Testis (tissue), 3 donors: Measurements from ENCODE around the gene FOXA2. TPM values are rescaled to one million over a fixed set of nuclear protein-coding genes. Genes with fewer than 3 reads are reported as not detected.
"Not testable (repeated sequence)": the region's sequence is repeated elsewhere in the genome, so short reads cannot be mapped to it uniquely, and the experiment has no call there.

ENCODE experiments used
- DNase-seq: peaks from one replicate; pipeline ENCODE4 v3.0.0-alpha.2; 2019
- H3K27ac ChIP-seq, 2 donors: fragments of 200-600 bp; sonication (generic); one replicate each; pipeline ENCODE4 v1.5.1; 2019
- H3K27me3 ChIP-seq: fragments of 200-600 bp; sonication (generic); one replicate; pipeline ENCODE4 v1.5.1; 2019
- H3K36me3 ChIP-seq: fragments of 200-600 bp; sonication (generic); one replicate; pipeline ENCODE4 v1.5.1; 2017; ENCODE audit warnings: low read depth; ENCODE audit errors: missing control alignments
- H3K4me1 ChIP-seq: fragments of 200-600 bp; sonication (generic); one replicate; pipeline ENCODE4 v1.5.1; 2019
- H3K4me3 ChIP-seq, 2 donors: fragments of 200-600 bp; sonication (generic); one replicate each; pipeline ENCODE4 v1.5.1; 2017 to 2019
- H3K9me3 ChIP-seq: fragments of 200-600 bp; sonication (generic); one replicate; pipeline ENCODE4 v1.5.1; 2017
- POLR2A ChIP-seq: fragments of 450-650 bp; IDR thresholded peaks from one replicate; pipeline ENCODE4 v1.6.1; 2017; ENCODE audit warnings: antibody characterized with exemption, mild to moderate bottlenecking, moderate library complexity
- WGBS, 2 donors: methylation state at CpG; one replicate each; pipeline ENCODE4 v1.1.5; 2018; 5-methylcytosine and 5-hydroxymethylcytosine counted together
- intact Hi-C: fragments of 100-400 bp; cut with DNase I; formaldehyde crosslinking; loops from one replicate; pipeline ENCODE4 v1.15.1; 2023; ENCODE audit warnings: low total_unique reads
- polyA plus RNA-seq: library from polyadenylated mRNA; stranded (reverse); fragments of 350-450 nt; fragmentation: Illumina TruSeq; extraction: RNeasy Lipid Tissue Mini Kit (QIAGEN cat#74804); gene quantifications from one replicate; pipeline ENCODE4 v1.2.3, GENCODE V29; 2014; ENCODE audit warnings: low read depth, low replicate concordance; ENCODE audit not compliant: insufficient read depth
- total RNA-seq, 2 donors: library from RNA; depleted of rRNA; stranded (reverse); fragments of >200 nt; gene quantifications; one replicate each; pipeline ENCODE4 v1.2.3, GENCODE V29; 2016
- TF ChIP-seq, protein P1 (sequence below), 3 experiments: fragments of 450-650 bp in 2 of 3; fragments of 200-600 bp in 1 of 3; sonication (generic) in 1 of 3; IDR thresholded peaks; one replicate each; pipeline ENCODE4 v1.5.1; 2016 to 2019; ENCODE audit warnings: antibody characterized with exemption in 3 of 3, mild to moderate bottlenecking in 2 of 3, moderate library complexity in 1 of 3

Gene FOXA2
- total and polyA plus RNA-seq, 3 donors from 2014 or later = 0.24 to 0.54 (median 0.43) TPM

DNA sequence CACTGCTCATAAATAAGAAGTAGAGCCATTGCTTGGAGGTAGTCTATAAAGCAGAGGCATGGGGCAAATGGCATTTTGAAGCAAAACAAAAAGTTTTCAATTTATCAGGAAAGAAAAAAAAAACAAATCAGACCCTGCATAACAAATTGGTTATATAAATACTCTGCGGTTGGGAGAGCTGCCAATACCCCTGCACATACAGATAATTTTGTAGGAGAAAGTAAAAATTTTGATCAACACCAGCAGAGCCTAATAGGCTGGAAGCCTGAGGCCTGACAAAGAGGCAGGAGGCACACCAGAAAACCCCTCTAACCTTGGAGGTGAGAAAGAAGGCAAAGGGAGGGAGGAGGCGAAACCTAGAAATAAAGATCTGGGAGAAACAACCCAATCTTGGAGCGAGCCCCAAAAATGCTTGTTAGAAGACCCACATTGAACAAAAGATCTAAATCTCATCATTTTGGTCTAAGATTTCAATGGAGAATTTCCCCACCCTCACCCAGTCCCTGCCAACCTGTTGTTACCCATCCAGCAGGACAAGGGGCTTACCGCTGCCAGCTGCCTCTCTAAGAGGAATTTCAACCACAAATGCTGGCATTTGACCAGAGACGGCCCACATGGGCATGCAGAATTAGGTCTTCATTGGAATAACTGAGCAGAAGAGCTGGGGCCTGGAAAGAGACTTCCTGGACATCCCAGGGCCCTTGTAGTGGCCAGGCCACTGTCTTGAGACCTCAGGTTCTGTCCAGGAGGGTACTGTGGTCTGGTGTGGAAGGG lies 28.4 kb downstream of the FOXA2 start:
- TF ChIP-seq, protein P1, sequence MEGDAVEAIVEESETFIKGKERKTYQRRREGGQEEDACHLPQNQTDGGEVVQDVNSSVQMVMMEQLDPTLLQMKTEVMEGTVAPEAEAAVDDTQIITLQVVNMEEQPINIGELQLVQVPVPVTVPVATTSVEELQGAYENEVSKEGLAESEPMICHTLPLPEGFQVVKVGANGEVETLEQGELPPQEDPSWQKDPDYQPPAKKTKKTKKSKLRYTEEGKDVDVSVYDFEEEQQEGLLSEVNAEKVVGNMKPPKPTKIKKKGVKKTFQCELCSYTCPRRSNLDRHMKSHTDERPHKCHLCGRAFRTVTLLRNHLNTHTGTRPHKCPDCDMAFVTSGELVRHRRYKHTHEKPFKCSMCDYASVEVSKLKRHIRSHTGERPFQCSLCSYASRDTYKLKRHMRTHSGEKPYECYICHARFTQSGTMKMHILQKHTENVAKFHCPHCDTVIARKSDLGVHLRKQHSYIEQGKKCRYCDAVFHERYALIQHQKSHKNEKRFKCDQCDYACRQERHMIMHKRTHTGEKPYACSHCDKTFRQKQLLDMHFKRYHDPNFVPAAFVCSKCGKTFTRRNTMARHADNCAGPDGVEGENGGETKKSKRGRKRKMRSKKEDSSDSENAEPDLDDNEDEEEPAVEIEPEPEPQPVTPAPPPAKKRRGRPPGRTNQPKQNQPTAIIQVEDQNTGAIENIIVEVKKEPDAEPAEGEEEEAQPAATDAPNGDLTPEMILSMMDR (IDR thresholded peaks at IDR 0.05) = no peak
- no peak for TF ChIP-seq POLR2A
- H3K27ac ChIP-seq = no peak overlapping the region

DNA sequence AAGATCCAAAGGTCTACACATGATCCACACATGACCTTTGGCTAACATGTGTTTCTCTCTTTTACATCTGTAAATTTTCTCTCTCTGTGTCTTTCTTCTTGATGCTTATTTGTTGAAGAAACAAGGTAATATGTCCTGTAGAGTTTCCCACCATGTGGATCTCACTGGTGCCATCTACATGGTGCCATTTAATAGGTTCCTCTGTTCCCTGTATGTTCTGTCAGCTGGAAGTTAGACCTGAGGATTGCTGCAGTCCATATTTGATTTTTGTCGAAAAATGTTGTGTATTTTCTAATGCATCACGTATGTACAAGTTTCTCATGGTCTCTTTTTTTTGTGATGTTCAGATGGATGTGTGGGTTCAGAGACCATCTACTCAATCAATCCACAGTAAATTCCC lies 30.0 kb downstream of the FOXA2 start:
- Histone ChIP-seq H3K27ac (no peak overlapping the region), H3K4me1 (no peaks in the 10 kb centered on the region), H3K36me3 (no peaks in the 10 kb centered on the region), H3K9me3 (no peaks in the 10 kb centered on the region), H3K4me3 (no peak overlapping the region), H3K27me3 (no peaks in the 10 kb centered on the region)
- DNase-seq = no peak
- TF ChIP-seq POLR2A = no peak
- TF ChIP-seq, protein P1 (IDR thresholded peaks at IDR 0.05) = no peak
- 87 to 94% methylated on average over 2 of the region's 2 CpGs for WGBS, 2 donors
- intact Hi-C loops = no loop called here

More for the DNA sequence above, 28.4 kb downstream of the FOXA2 start:
- intact Hi-C loops = no loop called here
- Histone ChIP-seq H3K9me3 (no peaks in the 10 kb centered on the region), H3K4me1 (no peaks in the 10 kb centered on the region), H3K36me3 (no peaks in the 10 kb centered on the region), H3K4me3 (no peak overlapping the region), H3K27me3 (no peaks in the 10 kb centered on the region)
- 77 to 81% methylated on average over 5 of the region's 5 CpGs for WGBS, 2 donors
- DNase-seq = no peak

DNA sequence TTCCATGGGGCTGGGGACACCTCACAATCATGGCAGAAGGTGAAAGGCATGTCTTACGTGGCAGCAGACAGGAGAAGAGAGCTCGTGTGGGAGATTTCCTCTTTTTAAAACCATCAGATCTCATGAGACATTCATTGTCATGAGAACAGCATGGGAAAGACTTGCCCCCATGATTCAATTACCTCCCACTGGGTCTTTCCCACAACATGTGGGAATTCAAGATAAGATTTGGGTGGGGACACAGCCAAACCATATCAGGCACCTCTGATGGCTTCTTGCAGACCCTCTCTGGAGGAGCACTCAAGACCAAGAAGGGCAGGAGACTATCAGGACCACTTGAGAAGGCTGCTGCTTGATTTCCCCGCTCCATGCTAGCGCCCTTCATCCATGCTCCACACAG lies 33.9 kb downstream of the FOXA2 start:
- WGBS, 2 donors = 68 to 92% methylated on average over 4 of the region's 4 CpGs
- intact Hi-C loops, H3K27ac ChIP-seq: not testable (repeated sequence)

DNA sequence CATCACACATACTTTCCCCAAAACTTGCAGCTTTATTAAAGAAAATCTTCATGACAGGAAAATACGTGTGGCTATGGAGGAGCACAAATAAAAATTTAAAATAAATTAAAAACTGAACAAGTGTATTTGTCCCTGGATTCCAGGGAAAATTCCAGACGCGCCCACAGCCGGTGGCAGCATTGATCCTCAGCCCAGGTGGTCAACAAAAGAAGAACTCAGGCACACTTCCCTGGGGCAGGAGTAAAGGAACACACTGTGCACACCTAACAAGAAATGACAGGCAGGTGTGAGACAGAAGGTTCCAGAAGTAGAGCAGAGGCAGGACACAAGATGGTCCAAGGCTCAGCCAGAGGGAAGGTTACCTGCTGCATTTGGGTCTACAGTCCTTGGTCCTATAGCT lies 36.3 kb downstream of the FOXA2 start:
- intact Hi-C loops = no loop called here
- Histone ChIP-seq H3K9me3 (no peaks in the 10 kb centered on the region), H3K27me3 (no peaks in the 10 kb centered on the region), H3K4me3 (no peak overlapping the region), H3K4me1 (no peaks in the 10 kb centered on the region), H3K27ac (no peak overlapping the region), H3K36me3 (no peaks in the 10 kb centered on the region)
- no peak for DNase-seq
- TF ChIP-seq, protein P1 (IDR thresholded peaks at IDR 0.05) = no peak
- WGBS, 2 donors = 60 to 68% methylated on average over 4 of the region's 4 CpGs

More for the DNA sequence above, 33.9 kb downstream of the FOXA2 start:
- not testable (repeated sequence) for H3K36me3 ChIP-seq, H3K27me3 ChIP-seq, H3K4me3 ChIP-seq, DNase-seq, H3K9me3 ChIP-seq, H3K4me1 ChIP-seq

DNA sequence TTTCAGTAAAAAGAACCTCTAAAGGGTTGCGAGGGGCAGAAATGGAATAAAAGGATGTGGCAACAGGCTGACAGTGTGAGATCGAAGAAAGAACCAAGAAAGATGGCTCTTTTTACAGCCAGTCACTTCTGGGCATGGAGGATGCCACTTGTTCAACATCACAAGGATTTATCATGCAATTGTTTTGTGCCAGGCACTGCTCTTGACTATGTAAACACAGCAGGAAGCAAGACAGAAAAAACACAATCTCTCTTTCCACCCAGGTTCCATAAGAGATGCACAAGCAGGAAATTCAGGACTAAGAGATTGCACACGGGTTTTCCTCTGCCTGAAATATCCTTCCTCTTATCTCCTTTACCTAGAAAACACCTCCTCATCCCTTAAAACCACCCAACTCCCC lies 38.0 kb downstream of the FOXA2 start:
- TF ChIP-seq, protein P1 (IDR thresholded peaks at IDR 0.05) = no peak
- no peak for TF ChIP-seq POLR2A
- no peak for DNase-seq
- H3K9me3 ChIP-seq = no peaks in the 10 kb centered on the region
- intact Hi-C loops = no loop called here
- 67 to 69% methylated on average over 3 of the region's 3 CpGs for WGBS, 2 donors
- no peaks in the 10 kb centered on the region for H3K4me1 ChIP-seq
- H3K27ac ChIP-seq = no peak overlapping the region
- H3K4me3 ChIP-seq = no peak overlapping the region
- no peaks in the 10 kb centered on the region for H3K27me3 ChIP-seq
- H3K36me3 ChIP-seq = no peaks in the 10 kb centered on the region
